GM12801 (cell line): ENCODE results near the gene MEGF9.

ENCODE experiments used
- TF ChIP-seq, protein P1 (sequence below): IDR thresholded peaks from one replicate; pipeline ENCODE4 v1.5.1; 2011; ENCODE audit warnings: control low read depth; ENCODE audit not compliant: insufficient read length; ENCODE audit errors: extremely low read depth

The MEGF9 gene

GRCh38 chr9:120717176-120717575, 2.9 kb upstream of the MEGF9 start:
- TF ChIP-seq, protein P1, sequence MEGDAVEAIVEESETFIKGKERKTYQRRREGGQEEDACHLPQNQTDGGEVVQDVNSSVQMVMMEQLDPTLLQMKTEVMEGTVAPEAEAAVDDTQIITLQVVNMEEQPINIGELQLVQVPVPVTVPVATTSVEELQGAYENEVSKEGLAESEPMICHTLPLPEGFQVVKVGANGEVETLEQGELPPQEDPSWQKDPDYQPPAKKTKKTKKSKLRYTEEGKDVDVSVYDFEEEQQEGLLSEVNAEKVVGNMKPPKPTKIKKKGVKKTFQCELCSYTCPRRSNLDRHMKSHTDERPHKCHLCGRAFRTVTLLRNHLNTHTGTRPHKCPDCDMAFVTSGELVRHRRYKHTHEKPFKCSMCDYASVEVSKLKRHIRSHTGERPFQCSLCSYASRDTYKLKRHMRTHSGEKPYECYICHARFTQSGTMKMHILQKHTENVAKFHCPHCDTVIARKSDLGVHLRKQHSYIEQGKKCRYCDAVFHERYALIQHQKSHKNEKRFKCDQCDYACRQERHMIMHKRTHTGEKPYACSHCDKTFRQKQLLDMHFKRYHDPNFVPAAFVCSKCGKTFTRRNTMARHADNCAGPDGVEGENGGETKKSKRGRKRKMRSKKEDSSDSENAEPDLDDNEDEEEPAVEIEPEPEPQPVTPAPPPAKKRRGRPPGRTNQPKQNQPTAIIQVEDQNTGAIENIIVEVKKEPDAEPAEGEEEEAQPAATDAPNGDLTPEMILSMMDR, result no peak

- TF ChIP-seq, protein P1, result no peak
These were observed 2.2 kb upstream of the MEGF9 start for GRCh38 chr9:120716483-120716882.

DNA sequence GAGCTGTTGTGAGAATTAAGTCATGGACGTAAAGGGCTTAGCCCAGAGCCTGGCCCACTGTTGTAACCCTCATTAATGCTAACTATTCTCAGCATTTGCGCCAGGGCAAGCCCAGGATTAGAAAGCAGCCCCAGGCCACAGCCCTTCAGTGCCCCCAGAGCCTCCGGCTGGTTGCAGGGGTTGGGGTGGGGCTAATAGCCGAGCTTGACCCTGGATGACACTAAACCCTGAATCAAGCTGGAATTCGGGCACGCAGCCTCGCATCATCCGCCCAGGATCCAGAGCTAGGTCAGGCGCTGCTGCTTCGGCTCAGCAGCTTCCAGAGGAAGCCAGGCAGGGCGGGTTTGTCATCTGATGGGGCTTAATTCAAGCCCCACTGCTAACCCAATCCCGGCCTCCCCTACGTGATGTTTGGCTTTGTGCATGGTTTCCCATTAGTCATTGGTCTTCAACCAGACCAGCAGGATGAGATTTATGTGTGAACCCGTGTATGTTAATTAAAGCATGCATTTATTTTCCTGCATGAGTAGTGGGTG, 1.2 kb upstream of the MEGF9 start:
- TF ChIP-seq, protein P1, result no peak

DNA sequence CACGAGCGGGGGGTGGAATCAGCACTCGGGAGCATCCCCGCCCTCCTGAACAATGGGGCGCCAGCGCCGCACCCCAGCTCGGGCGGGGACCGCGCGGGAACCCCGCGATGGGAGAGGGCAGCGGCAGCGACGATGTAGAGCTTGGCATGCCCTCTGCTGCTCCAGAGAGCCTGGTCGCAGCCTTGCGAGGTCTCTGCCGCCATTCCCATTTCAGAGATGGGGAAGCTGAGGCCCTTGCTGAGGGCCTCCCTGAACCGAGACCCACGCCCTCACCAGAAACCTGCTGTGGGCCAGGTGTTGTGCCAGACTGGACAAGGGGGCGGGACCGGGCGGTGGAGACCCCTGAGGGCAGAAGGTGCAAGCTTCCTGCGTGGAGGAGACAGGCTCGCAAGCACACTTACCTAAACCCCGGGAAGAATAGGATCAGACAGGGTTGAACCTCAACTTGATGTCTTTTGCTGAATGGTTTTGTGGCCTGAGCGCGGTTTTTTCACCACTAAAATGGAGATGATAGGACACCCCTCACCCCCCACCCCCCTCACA, 647 bp upstream of the MEGF9 start:
- TF ChIP-seq, protein P1, result no peak

- TF ChIP-seq, protein P1, result no peak
These were observed 798 bp downstream of the MEGF9 start for GRCh38 chr9:120713257-120714087.

DNA sequence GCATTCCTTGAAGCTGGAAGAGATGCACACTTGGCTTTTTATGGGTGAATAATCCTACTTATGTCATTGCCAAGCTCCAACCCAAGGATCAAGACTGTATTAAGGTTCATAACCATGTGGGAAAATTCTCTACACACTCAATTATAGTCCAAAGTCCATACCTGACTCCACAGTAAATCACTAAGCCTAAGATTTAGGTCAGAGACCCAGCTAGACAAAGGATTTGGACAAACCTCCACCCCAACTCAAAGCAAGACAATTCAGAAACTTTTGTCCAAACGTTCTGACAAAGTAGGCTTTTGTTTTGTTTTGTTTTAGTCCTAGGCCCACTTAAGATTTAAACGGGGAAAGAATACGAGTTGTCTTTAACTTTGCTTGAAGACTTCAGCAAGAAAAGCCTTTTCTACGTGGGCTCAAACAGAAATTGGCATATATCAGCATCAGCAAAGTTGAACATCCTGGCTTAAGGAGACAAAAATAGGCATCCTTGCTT, 1.7 kb downstream of the MEGF9 start:
- TF ChIP-seq, protein P1, result no peak

GRCh38 chr9:120711841-120712538, 2.3 kb downstream of the MEGF9 start:
- TF ChIP-seq, protein P1, result no peak
